ENCODE measurements around the gene OR10T2.

GRCh38 chr1:158391099-158391498 is 8.2 kb downstream of the OR10T2 start:
- TF ChIP-seq POLR2AphosphoS5 (IDR thresholded peaks at IDR 0.05; ENCODE audit: borderline replicate concordance, low read depth, low read length): no peak
- TF ChIP-seq EZH2 (IDR thresholded peaks at IDR 0.05): no peak

Measured in SK-N-MC (cell line).